GM12878 (cell line): ENCODE measurements around the gene VPS33B. TPM values are rescaled to one million over a fixed set of nuclear protein-coding genes. Genes with fewer than 3 reads are reported as not detected.

Experiments used
- ATAC-seq: fragments of 200-7000 bp; cut with Tn5 transposase; 3 replicates; pipeline ENCODE4 v1.9.1; 2020; ENCODE audit warnings: mild to moderate bottlenecking, moderate library complexity
- BruUV-seq: library from RNA; stranded (reverse); fragments of 400-500 nt; replicated peaks from 2 replicates; lab custom pipeline; 2021; lab: Mats Ljungman, UMichigan
- CTCF ChIA-PET: fragments of 300-600 bp; sonication (Branson Sonifier 250); formaldehyde crosslinking; extraction: SDS; loops from one replicate; lab custom pipeline; 2021; ENCODE audit warnings: inconsistent platforms; lab: Yijun Ruan, JAX
- POLR2A ChIA-PET: fragments of 350-600 bp; formaldehyde crosslinking; extraction: SDS; loops from one replicate; lab custom pipeline; 2021; ENCODE audit warnings: inconsistent platforms; lab: Charles Lee
- RAD21 ChIA-PET: fragments of 300-600 bp; sonication (Branson Sonifier 250); formaldehyde crosslinking; loops from one replicate; lab custom pipeline; 2023; ENCODE audit warnings: antibody characterized with exemption; ENCODE audit not compliant: unreplicated experiment; lab: Charles Lee
- SMC1A ChIA-PET: fragments of 300-600 bp; sonication (Branson Sonifier 250); formaldehyde crosslinking; loops from one replicate; lab custom pipeline; 2023; ENCODE audit not compliant: unreplicated experiment, uncharacterized antibody; lab: Charles Lee
- DNase-seq: peaks from one replicate; pipeline ENCODE4 v3.0.0-alpha.2; 2011; ENCODE audit warnings: low read depth, low spot score
- FAIRE-seq: peaks from 3 replicates; lab custom pipeline; 2011; peaks lifted over from hg19 to GRCh38; lab: Jason Lieb, UNC
- H2AFZ ChIP-seq: 2 replicates; pipeline ENCODE4 v1.6.0; 2011; ENCODE audit warnings: low read depth, low read length, control low read depth; ENCODE audit not compliant: control insufficient read depth
- H3K27ac ChIP-seq: 2 replicates; pipeline ENCODE4 v1.5.1; 2011; ENCODE audit warnings: control low read depth; ENCODE audit not compliant: control insufficient read depth, insufficient read depth
- H3K27me3 ChIP-seq, 2 experiments: replicated peaks in 1 of 2; 2 replicates each; pipeline versions ENCODE4 v1.6.0 to v1.6.1; 2011; ENCODE audit warnings: low read length in 1 of 2; ENCODE audit not compliant: control insufficient read depth in 2 of 2, insufficient read depth in 2 of 2
- H3K36me3 ChIP-seq, 2 experiments: 2 replicates each; pipeline ENCODE4 v1.5.1; 2011; ENCODE audit warnings: low read length in 1 of 2; ENCODE audit not compliant: control insufficient read depth in 2 of 2, insufficient read depth in 2 of 2
- H3K4me1 ChIP-seq: 2 replicates; pipeline ENCODE4 v1.6.1; 2011; ENCODE audit warnings: mild to moderate bottlenecking, low read length, moderate library complexity, mixed read lengths; ENCODE audit not compliant: control insufficient read depth, insufficient read depth
- H3K4me2 ChIP-seq: 2 replicates; pipeline ENCODE4 v1.6.0; 2011; ENCODE audit warnings: control low read depth; ENCODE audit not compliant: control insufficient read depth, insufficient read depth
- H3K4me3 ChIP-seq: fragments of 200-600 bp; sonication (generic); 2 replicates; pipeline ENCODE4 v1.5.1; 2016
- H3K79me2 ChIP-seq: 2 replicates; pipeline ENCODE4 v1.6.0; 2011; ENCODE audit warnings: low read length; ENCODE audit not compliant: control insufficient read depth, insufficient read depth
- H3K9ac ChIP-seq: 2 replicates; pipeline ENCODE4 v1.8.0; 2011; ENCODE audit warnings: low read length, control low read depth, mixed read lengths; ENCODE audit not compliant: control insufficient read depth, insufficient read depth
- H3K9me3 ChIP-seq: replicated peaks from 3 replicates; pipeline ENCODE4 v1.5.1; 2011; ENCODE audit warnings: mild to moderate bottlenecking, low read length; ENCODE audit not compliant: control insufficient read depth, insufficient read depth
- H4K20me1 ChIP-seq: 2 replicates; pipeline ENCODE4 v1.6.0; 2011; ENCODE audit not compliant: control insufficient read depth, insufficient read depth
- DPF2 ChIP-seq: fragments of 450-650 bp; IDR thresholded peaks from 2 replicates; pipeline ENCODE4 v1.6.1; 2017; ENCODE audit warnings: mild to moderate bottlenecking
- EGR1 ChIP-seq, 2 experiments: IDR thresholded peaks; 1 replicate in 1 of 2; 2 replicates in 1 of 2; pipeline ENCODE4 v1.6.1; 2011 to 2012; ENCODE audit warnings: low read depth in 2 of 2, low read length in 2 of 2, borderline replicate concordance in 1 of 2, mild to moderate bottlenecking in 1 of 2, moderate library complexity in 1 of 2
- FOS ChIP-seq: IDR thresholded peaks from 3 replicates; pipeline ENCODE4 v1.6.1; 2011; ENCODE audit warnings: borderline replicate concordance; ENCODE audit not compliant: insufficient read length; ENCODE audit errors: extremely low read depth
- GABPA ChIP-seq: IDR thresholded peaks from 2 replicates; pipeline ENCODE4 v1.6.1; 2014; ENCODE audit warnings: antibody characterized with exemption, low read depth, mild to moderate bottlenecking, inconsistent platforms
- HDAC2 ChIP-seq: fragments of 200-600 bp; sonication (generic); IDR thresholded peaks from 2 replicates; pipeline ENCODE4 v1.6.1; 2017
- JUNB ChIP-seq: IDR thresholded peaks from 2 replicates; pipeline ENCODE4 v1.6.1; 2016; ENCODE audit warnings: antibody characterized with exemption, mild to moderate bottlenecking
- MEF2A ChIP-seq: IDR thresholded peaks from 2 replicates; pipeline ENCODE4 v1.6.1; 2011; ENCODE audit warnings: low read depth, mild to moderate bottlenecking, low read length, moderate library complexity; ENCODE audit not compliant: insufficient read depth
- NFIC ChIP-seq: IDR thresholded peaks from 2 replicates; pipeline ENCODE4 v1.6.1; 2012; ENCODE audit warnings: low read depth, mild to moderate bottlenecking, inconsistent platforms, low read length, moderate library complexity
- NFYB ChIP-seq: IDR thresholded peaks from 2 replicates; pipeline ENCODE4 v1.6.1; 2011; ENCODE audit warnings: low read depth, mild to moderate bottlenecking, low read length, improper control_type of control experiment, moderate library complexity; ENCODE audit not compliant: insufficient read depth
- NR2F1 ChIP-seq: fragments of 450-650 bp; conservative IDR thresholded peaks from 2 replicates; pipeline ENCODE4 v1.6.1; 2017; ENCODE audit warnings: mild to moderate bottlenecking
- SP1 ChIP-seq: IDR thresholded peaks from one replicate; pipeline ENCODE4 v1.6.1; 2011; ENCODE audit warnings: low read depth, low read length
- SPI1 ChIP-seq: IDR thresholded peaks from 2 replicates; pipeline ENCODE4 v1.6.1; 2011; ENCODE audit warnings: low read depth, mild to moderate bottlenecking, low read length, moderate library complexity, borderline replicate concordance; ENCODE audit not compliant: insufficient read depth
- SRF ChIP-seq, 2 experiments: IDR thresholded peaks; 2 replicates each; pipeline ENCODE4 v1.6.1; 2011; ENCODE audit warnings: low read depth in 2 of 2, low read length in 2 of 2, mild to moderate bottlenecking in 1 of 2, moderate library complexity in 1 of 2
- TARDBP ChIP-seq: IDR thresholded peaks from 2 replicates; pipeline ENCODE4 v1.6.1; 2016; ENCODE audit warnings: borderline replicate concordance
- TCF12 ChIP-seq: IDR thresholded peaks from 2 replicates; pipeline ENCODE4 v1.6.1; 2011; ENCODE audit warnings: low read depth, mild to moderate bottlenecking, low read length
- TCF3 ChIP-seq: IDR thresholded peaks from 2 replicates; pipeline ENCODE4 v1.6.1; 2012; ENCODE audit warnings: low read depth, mild to moderate bottlenecking, low read length, borderline replicate concordance; ENCODE audit not compliant: insufficient read depth
- WRNIP1 ChIP-seq: IDR thresholded peaks from 2 replicates; pipeline ENCODE4 v1.6.1; 2011; ENCODE audit warnings: low read depth, low read length, improper control_type of control experiment, borderline replicate concordance
- YY1 ChIP-seq: IDR thresholded peaks from 2 replicates; pipeline ENCODE4 v1.6.1; 2011; ENCODE audit warnings: low read depth, mild to moderate bottlenecking, low read length
- ZBED1 ChIP-seq: IDR thresholded peaks from 2 replicates; pipeline ENCODE4 v1.6.1; 2016; ENCODE audit warnings: borderline replicate concordance
- WGBS: methylation state at CpG from one replicate; pipeline ENCODE4 v1.1.6; 2016; ENCODE audit warnings: low lambda C conversion rate; ENCODE audit not compliant: insufficient replicate concordance, insufficient coverage; ENCODE audit errors: missing lambda C conversion rate; 5-methylcytosine and 5-hydroxymethylcytosine counted together
- in situ Hi-C: fragments of 300-500 bp; cut with MboI; formaldehyde crosslinking; loops from 9 replicates; pipeline ENCODE4 v1.14.3; 2018; ENCODE audit warnings: mixed read lengths
- intact Hi-C: fragments of 100-400 bp; cut with micrococcal nuclease; formaldehyde crosslinking; loops from one replicate; pipeline ENCODE4 v1.14.2; 2022; ENCODE audit not compliant: unreplicated experiment
- polyA plus RNA-seq, 11 experiments: library from polyadenylated mRNA; depleted of rRNA in 4 of 11; unstranded in 6 of 11; stranded (reverse) in 5 of 11; fragments of >200 nt; fragmentation: Nextera tagmentation in 4 of 11; fragmentation: Illumina TruSeq in 1 of 11; extraction: Ambion mirVana in 4 of 11; extraction: Trizol in 1 of 11; gene quantifications; 1 replicate in 1 of 11; 2 replicates in 10 of 11; pipeline versions ENCODE4 v1.2.1 to v1.2.3, GENCODE V29; 2011 to 2016; ENCODE audit warnings: inconsistent platforms in 2 of 11, missing spikeins in 2 of 11, low read depth in 1 of 11
- total RNA-seq, 4 experiments: library from RNA; depleted of rRNA in 3 of 4; stranded (reverse); fragments of >200 nt in 3 of 4; fragmentation: Illumina TruSeq in 1 of 4; extraction: Trizol in 1 of 4; gene quantifications; 2 replicates each; pipeline versions ENCODE4 v1.2.1 to v1.2.3, GENCODE V29; 2013 to 2021
- TF ChIP-seq, protein P1 (sequence below): fragments of 150-350 bp; IDR thresholded peaks from 2 replicates; pipeline ENCODE4 v1.6.1; 2014; ENCODE audit warnings: mild to moderate bottlenecking, low read depth, low read length
- TF ChIP-seq, protein P2 (sequence below): fragments of 450-650 bp; IDR thresholded peaks from 2 replicates; pipeline ENCODE4 v1.6.1; 2017; ENCODE audit warnings: mild to moderate bottlenecking

VPS33B gene
- total and polyA plus RNA-seq, 10 of the 15 experiments (the other 5 are each of a cell fraction or from before 2014, with no cell fraction given) = 11.4 to 21.5 (median 15.2) TPM

DNA sequence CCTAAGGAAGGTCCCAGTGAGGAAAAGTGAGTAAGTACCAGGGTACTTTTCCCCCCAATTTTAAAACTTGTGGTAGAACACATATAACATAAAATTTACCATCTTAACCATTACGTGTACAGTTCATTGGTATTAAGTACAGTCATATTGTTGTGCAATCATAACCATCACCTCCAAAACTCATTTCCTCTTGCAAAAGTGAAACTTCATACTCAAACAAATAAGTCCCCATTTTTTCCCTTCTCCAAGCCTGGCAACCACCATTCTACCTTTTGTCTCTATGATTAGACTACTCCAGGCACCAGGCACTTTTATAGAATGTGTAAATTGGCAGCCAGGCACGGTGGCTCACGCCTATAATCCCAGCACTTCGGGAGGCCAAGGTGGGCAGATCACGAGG is 40.3 kb downstream of the VPS33B start:
- ChIA-PET CTCF (interaction anchor here (1.0 to 2.3 kb wide), 12 partner anchors 8 to 290 kb away, joined by 3 to 16 read pairs (median 6); partner anchors contain the start of genes HDDC3 and VPS33B), SMC1A (interaction anchor here (0.6 to 3.0 kb wide), 8 partner anchors 7 to 290 kb away, joined by 3 to 14 read pairs (median 5); partner anchors contain the start of genes MAN2A2, RCCD1 and VPS33B), RAD21 (interaction anchor here (1.0 to 2.6 kb wide), 3 partner anchors 40 to 290 kb away, joined by 3 to 8 read pairs (median 6); partner anchors contain the start of gene VPS33B), POLR2A (interaction anchor here (1.1 to 1.9 kb wide), 2 partner anchors 11 to 27 kb away, joined by 3 to 9 read pairs; partner anchors contain the start of gene RCCD1)
- in situ Hi-C loops (loop anchor here (25.0 kb wide), 1 partner anchor 2005 kb away; no protein-coding TSS in a partner anchor), intact Hi-C loops (loop anchor here (10.0 kb wide), 1 partner anchor 293 kb away; no protein-coding TSS in a partner anchor)
- Histone ChIP-seq H3K4me1 (peaks cover 27% of the 10 kb centered on the region), H3K27me3 (no peaks in the 10 kb centered on the region), H3K4me3 (no peak overlapping the region), H3K36me3 (peaks cover 24 to 32% of the 10 kb centered on the region in 2 experiments), H3K79me2 (peaks cover 39% of the 10 kb centered on the region), H3K9me3 (no peaks in the 10 kb centered on the region), H3K27ac (peak overlapping the region; percentile 79), H3K9ac (no peak overlapping the region), H4K20me1 (no peaks in the 10 kb centered on the region), H2AFZ (peak overlapping the region; percentile 73), H3K4me2 (peak overlapping the region; percentile 73)
- DNase-seq = no peak
- peak; percentile 81 for FAIRE-seq
- ATAC-seq = peak; percentile 75
- 68% methylated on average over 5 of the region's 5 CpGs for WGBS
- no TSS peak for BruUV-seq
- TF ChIP-seq FOS (no peak), SP1 (no peak), TARDBP (no peak), SRF (IDR thresholded peaks at IDR 0.05; ENCODE audit: low read depth in 2 of 2, low read length in 2 of 2) (no peak), YY1 (no peak; the same call in 1 of the 2 replicates), WRNIP1 (no peak), ZBED1 (no peak), TCF3 (no peak), GABPA (no peak), SPI1 (no peak), JUNB (peak; percentile 26; the same call in 1 of the 2 replicates), EGR1 (IDR thresholded peaks at IDR 0.05; ENCODE audit: borderline replicate concordance in 1 of 2, low read depth in 2 of 2, low read length in 2 of 2) (no peak), DPF2 (no peak), NFIC (0 out of 2 replicates have a peak, but pooled peaks have one; percentile 45), NFYB (no peak), TCF12 (no peak), HDAC2 (0 out of 2 replicates have a peak, but pooled peaks have one; percentile 31), MEF2A (no peak), NR2F1 (no peak)
- TF ChIP-seq, protein P1, sequence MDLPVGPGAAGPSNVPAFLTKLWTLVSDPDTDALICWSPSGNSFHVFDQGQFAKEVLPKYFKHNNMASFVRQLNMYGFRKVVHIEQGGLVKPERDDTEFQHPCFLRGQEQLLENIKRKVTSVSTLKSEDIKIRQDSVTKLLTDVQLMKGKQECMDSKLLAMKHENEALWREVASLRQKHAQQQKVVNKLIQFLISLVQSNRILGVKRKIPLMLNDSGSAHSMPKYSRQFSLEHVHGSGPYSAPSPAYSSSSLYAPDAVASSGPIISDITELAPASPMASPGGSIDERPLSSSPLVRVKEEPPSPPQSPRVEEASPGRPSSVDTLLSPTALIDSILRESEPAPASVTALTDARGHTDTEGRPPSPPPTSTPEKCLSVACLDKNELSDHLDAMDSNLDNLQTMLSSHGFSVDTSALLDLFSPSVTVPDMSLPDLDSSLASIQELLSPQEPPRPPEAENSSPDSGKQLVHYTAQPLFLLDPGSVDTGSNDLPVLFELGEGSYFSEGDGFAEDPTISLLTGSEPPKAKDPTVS = no peak
- TF ChIP-seq, protein P2, sequence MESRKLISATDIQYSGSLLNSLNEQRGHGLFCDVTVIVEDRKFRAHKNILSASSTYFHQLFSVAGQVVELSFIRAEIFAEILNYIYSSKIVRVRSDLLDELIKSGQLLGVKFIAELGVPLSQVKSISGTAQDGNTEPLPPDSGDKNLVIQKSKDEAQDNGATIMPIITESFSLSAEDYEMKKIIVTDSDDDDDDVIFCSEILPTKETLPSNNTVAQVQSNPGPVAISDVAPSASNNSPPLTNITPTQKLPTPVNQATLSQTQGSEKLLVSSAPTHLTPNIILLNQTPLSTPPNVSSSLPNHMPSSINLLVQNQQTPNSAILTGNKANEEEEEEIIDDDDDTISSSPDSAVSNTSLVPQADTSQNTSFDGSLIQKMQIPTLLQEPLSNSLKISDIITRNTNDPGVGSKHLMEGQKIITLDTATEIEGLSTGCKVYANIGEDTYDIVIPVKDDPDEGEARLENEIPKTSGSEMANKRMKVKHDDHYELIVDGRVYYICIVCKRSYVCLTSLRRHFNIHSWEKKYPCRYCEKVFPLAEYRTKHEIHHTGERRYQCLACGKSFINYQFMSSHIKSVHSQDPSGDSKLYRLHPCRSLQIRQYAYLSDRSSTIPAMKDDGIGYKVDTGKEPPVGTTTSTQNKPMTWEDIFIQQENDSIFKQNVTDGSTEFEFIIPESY = no peak
